Left ventricle myocardium superior (tissue), 1 donor: ENCODE measurements around the gene DNAH3. TPM values are rescaled to one million over a fixed set of nuclear protein-coding genes. Genes with fewer than 3 reads are reported as not detected.
"Not testable (repeated sequence)": the region's sequence is repeated elsewhere in the genome, so short reads cannot be mapped to it uniquely, and the experiment has no call there.

Experiments used
- ATAC-seq: fragments of 200-7000 bp; cut with Tn5 transposase; one replicate; pipeline ENCODE4 v1.9.1; 2020; ENCODE audit warnings: mild to moderate bottlenecking, moderate library complexity
- DNase-seq: peaks from one replicate; pipeline ENCODE4 v3.0.0-alpha.2; 2020
- intact Hi-C: fragments of 100-400 bp; cut with micrococcal nuclease; formaldehyde crosslinking; loops from one replicate; pipeline ENCODE4 v1.11.0; 2022
- total RNA-seq: library from RNA; stranded (reverse); fragmentation: NEBNext Ultra II Directional; extraction: Animal tissue kit (Norgen Biotek cat#: 25700); gene quantifications from one replicate; pipeline ENCODE4 v1.2.1, GENCODE V29; 2021
- donor health status: DM: no; HTN: yes; CAD: no; lungs with severe emphysema.

DNAH3 gene
- total RNA-seq, 1 donor from 2014 or later: 1.1 TPM

- intact Hi-C loops: loop anchor here (5.0 kb wide), 1 partner anchor 236 kb away; no protein-coding TSS in a partner anchor
- peak; percentile 97 for ATAC-seq
- DNase-seq: peak; percentile 75
Measured at GRCh38 chr16:21083729-21084268, 66.8 kb downstream of the DNAH3 start.

- intact Hi-C loops: loop anchor here (5.0 kb wide), 1 partner anchor 234 kb away; no protein-coding TSS in a partner anchor
- ATAC-seq (no peak), DNase-seq (no peak)
Measured at GRCh38 chr16:21081329-21081728, 69.3 kb downstream of the DNAH3 start.

- no peak for ATAC-seq
- DNase-seq: no peak
- intact Hi-C loops: no loop called here
Measured at GRCh38 chr16:21078563-21078962, 72.1 kb downstream of the DNAH3 start.

- intact Hi-C loops: no loop called here
- ATAC-seq (no peak), DNase-seq (no peak)
Measured at GRCh38 chr16:21076186-21076883, 74.3 kb downstream of the DNAH3 start.

- intact Hi-C loops: no loop called here
- DNase-seq: no peak
- ATAC-seq: peak; percentile 46
Measured at GRCh38 chr16:21075252-21075651, 75.4 kb downstream of the DNAH3 start.

GRCh38 chr16:21072976-21073375 is 77.7 kb downstream of the DNAH3 start:
- intact Hi-C loops: no loop called here
- ATAC-seq: peak; percentile 78
- no peak for DNase-seq

GRCh38 chr16:21071741-21072140 is 78.9 kb downstream of the DNAH3 start:
- DNase-seq (no peak), ATAC-seq (no peak)
- intact Hi-C loops: no loop called here

GRCh38 chr16:21070564-21070963 is 80.1 kb downstream of the DNAH3 start:
- intact Hi-C loops: no loop called here
- DNase-seq (no peak), ATAC-seq (no peak)

GRCh38 chr16:21069986-21070385 is 80.7 kb downstream of the DNAH3 start:
- ATAC-seq (no peak), DNase-seq (no peak)
- intact Hi-C loops: no loop called here

- no peak for DNase-seq
- no peak for ATAC-seq
- intact Hi-C loops: no loop called here
Measured at GRCh38 chr16:21064203-21064602, 86.4 kb downstream of the DNAH3 start.

GRCh38 chr16:21063314-21063713 is 87.3 kb downstream of the DNAH3 start:
- ATAC-seq, DNase-seq, intact Hi-C loops: not testable (repeated sequence)

GRCh38 chr16:21060027-21060510 is 90.6 kb downstream of the DNAH3 start:
- ATAC-seq (no peak), DNase-seq (no peak)
- intact Hi-C loops: no loop called here

- DNase-seq (no peak), ATAC-seq (no peak)
- intact Hi-C loops: no loop called here
Measured at GRCh38 chr16:21057875-21058274, 92.8 kb downstream of the DNAH3 start.

GRCh38 chr16:21056396-21056795 is 94.2 kb downstream of the DNAH3 start:
- intact Hi-C loops: no loop called here
- no peak for DNase-seq
- ATAC-seq: no peak

GRCh38 chr16:21055738-21056137 is 94.9 kb downstream of the DNAH3 start:
- ATAC-seq, DNase-seq, intact Hi-C loops: not testable (repeated sequence)

- ATAC-seq (no peak), DNase-seq (no peak)
- intact Hi-C loops: no loop called here
Measured at GRCh38 chr16:21053590-21053989, 97.1 kb downstream of the DNAH3 start.

- ATAC-seq, DNase-seq, intact Hi-C loops: not testable (repeated sequence)
Measured at GRCh38 chr16:21048091-21048912, 102.3 kb downstream of the DNAH3 start.

- ATAC-seq: no peak
- intact Hi-C loops: no loop called here
- no peak for DNase-seq
Measured at GRCh38 chr16:21038197-21038596, 112.4 kb downstream of the DNAH3 start.

GRCh38 chr16:21037736-21038135 is 112.9 kb downstream of the DNAH3 start:
- DNase-seq: no peak
- no peak for ATAC-seq
- intact Hi-C loops: no loop called here

- ATAC-seq: no peak
- intact Hi-C loops: no loop called here
- DNase-seq: no peak
Measured at GRCh38 chr16:21037168-21037567, 113.5 kb downstream of the DNAH3 start.
